GM21737 (cell line): ENCODE data around the gene MOSPD3.

ENCODE experiments used
- ATAC-seq: cut with Tn5 transposase; IDR thresholded peaks from one replicate; pipeline ENCODE4 v1.9.1; 2021; ENCODE audit warnings: mild to moderate bottlenecking, moderate library complexity; ENCODE audit not compliant: unreplicated experiment

The MOSPD3 gene

DNA sequence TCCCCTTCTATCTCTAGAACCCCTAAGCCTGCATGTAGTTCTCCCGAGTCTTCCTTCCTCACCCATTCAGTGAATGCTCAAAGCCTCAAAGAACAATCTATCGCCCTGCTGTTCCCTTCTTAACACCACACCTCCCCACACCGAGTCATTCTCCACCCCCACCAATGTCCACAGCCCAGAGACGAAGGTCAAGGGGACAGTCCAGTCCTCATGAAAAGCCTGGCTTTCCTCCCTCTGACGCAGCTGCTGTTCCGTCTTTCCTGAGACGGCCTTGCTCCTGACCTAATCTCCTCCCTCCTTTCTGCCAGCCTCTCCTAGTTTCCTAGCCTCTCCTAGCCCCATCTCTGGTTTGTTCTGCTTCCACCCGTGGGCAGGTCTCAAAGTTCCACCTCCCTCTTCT, 9.2 kb downstream of the MOSPD3 start:
- ATAC-seq: no peak

- no peak for ATAC-seq
These were observed 11.8 kb downstream of the MOSPD3 start for GRCh38 chr7:100623951-100624824.

GRCh38 chr7:100626055-100626454, 13.7 kb downstream of the MOSPD3 start:
- no peak for ATAC-seq

DNA sequence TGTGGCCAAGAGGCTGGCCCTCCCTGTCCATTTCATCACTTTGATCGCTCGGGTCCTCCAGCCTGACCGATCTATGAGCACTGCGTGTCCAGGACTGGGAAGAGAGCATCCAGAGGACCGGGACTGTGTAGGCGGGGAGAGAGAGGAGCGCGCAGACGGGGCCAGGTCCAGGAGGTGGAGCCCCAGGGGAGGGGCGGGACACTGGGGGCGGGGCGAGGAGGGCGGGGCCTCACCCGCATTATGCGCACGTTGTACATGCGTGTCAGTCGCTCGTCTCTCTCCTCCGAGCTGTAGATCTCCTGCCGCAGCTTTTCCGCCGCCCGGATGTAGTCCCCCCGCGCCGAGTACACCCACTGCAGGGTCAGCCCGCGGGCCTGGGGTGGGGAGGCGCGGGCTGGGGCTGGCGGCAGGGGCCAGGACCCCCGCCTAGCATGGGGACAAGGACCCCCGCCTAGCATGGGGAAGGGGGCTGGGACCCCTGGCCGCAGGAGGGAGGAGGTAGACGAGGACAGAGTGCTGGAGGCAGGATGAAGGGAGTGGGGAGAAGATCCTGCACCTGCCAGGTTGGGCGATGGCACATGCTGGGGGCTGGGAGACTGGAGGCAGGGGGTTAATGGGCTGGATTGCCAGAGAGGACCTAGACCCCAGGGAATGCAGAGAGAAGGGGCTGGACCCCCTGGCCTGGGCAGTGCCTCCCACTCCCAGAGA, 14.3 kb downstream of the MOSPD3 start:
- ATAC-seq: peak; percentile 84

- no peak for ATAC-seq
These were observed 14.9 kb downstream of the MOSPD3 start for GRCh38 chr7:100627238-100627549.

DNA sequence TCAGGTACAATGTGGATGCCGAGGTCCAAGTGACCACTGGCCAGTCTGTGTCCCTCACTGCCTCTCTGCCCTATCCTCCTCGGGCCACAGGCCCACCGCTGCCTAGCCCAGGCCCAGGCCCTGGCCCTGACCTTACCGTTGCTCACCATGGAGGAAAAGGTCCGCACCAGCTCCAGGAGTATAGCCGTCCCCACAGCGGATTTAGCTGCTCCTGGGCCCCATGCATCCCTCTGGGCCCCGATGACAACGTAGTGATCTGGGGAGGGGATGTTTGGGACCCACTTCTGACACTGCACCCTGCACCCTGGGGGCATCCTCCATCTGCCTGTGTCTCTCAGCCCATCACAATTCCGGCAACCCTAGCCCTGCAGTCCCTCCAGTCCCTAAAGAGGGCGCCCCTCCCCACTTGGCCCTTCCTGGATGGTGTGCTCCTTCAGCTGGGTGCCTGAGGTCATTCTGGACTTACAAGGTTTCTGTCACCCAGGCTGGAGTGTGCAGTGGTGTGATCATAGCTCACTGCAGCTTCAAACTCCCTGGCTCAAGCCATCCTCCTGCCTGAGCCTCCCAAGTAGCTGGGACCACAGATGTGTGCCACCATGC, 16.9 kb downstream of the MOSPD3 start:
- no peak for ATAC-seq

DNA sequence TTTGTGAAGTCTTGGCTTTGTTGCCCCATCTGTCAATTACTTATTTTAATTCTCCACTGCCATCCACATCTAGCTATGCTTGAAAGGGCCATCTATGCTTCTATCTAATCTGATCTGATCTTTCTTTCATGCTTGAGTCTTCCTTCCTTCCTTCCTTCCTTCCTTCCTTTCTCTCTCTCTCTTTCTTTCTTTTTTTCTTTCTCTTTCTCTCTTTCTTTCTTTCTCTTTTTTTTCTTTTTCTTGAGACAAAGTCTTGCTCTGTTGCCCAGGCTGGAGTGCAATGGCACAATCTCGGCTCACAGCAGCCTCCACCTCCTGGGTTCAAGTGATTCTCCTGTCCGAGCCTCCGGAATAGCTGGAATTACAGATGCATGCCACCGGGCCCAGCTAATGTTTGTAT, 17.7 kb downstream of the MOSPD3 start:
- ATAC-seq: no peak

DNA sequence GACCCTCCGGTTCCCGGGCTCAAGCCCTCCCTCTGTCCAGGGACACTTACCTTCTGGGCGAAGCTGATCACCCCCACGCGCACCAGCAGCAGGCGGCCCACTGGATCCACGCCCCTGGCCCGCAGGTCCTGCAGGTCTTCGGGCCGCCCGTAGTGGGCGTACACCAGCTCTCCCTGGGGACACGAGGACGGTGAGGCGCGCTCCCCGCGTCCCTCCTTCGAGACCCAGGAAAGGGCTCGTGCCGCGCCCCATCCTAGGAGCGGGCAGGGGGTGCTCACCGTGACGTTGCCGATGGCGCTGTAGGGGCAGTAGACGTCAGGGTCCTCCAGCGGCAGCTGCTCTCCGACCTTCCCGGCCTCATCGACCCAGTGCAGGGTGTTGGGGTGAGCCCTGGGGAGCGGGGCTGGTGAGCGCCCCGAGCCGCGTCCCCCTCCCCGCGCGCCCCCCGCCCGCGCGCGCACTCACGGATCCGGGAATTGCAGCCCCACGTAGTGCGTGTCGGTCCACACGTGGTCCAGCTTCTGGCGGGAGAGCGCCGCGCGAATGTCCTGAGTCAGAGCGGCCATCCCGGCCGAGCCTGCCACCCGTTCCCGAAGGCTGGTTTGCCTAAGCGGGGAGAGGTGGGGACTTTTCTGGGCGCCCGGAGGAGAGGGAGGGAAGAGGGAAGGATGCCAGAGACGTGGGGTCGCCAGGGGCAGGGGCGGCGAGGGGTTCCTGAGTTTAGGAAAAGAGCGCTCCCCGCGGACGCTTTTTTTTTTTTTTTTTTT, 20.8 kb downstream of the MOSPD3 start:
- no peak for ATAC-seq

GRCh38 chr7:100639995-100640516, 27.7 kb downstream of the MOSPD3 start:
- no peak for ATAC-seq

- no peak for ATAC-seq
These were observed 28.4 kb downstream of the MOSPD3 start for GRCh38 chr7:100640517-100641440.

- no peak for ATAC-seq
These were observed 29.1 kb downstream of the MOSPD3 start, which contains the start of gene TFR2 for GRCh38 chr7:100641463-100641859. TSS of gene TFR2 (minus strand) at chr7:100641552. CDS start at chr7:100641509, 43 bp downstream.

DNA sequence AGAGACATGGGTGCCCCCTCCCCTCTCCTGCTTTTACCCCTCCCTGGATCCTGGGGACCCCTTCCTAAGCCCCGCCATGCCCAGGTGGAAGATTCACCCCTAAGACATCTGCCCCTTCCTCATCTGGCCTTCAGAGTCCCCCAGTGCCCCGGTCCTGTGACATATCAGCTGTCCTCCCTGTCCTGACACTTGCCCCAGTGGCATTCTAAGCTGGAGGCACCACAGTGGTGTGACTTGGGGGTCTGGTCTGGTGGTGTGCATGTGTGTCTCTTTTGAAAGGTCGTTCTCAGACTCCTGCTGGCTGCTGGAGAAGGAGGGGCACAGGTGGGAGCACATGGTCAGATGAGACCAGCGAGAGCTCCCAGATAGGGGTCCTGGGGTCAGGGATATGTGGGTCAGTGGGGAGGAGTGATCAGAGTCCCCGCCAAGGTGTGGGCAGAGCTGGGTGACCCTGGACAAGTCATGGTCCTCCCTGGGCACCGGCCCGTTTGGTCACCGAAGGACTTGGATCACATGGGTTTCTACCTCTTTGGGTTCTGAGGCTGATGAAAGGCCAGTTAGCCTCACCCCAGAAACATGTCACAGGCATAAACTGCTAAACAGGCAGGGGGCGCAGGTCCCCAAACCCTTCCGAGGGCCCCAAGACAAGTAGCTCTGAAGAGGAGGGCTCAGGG, 29.7 kb downstream of the MOSPD3 start:
- no peak for ATAC-seq

- ATAC-seq: no peak
These were observed 30.2 kb downstream of the MOSPD3 start for GRCh38 chr7:100642534-100642907.

GRCh38 chr7:100649826-100650565, 37.7 kb downstream of the MOSPD3 start:
- no peak for ATAC-seq

- ATAC-seq: no peak
These were observed 42.8 kb downstream of the MOSPD3 start for GRCh38 chr7:100654908-100655831.

DNA sequence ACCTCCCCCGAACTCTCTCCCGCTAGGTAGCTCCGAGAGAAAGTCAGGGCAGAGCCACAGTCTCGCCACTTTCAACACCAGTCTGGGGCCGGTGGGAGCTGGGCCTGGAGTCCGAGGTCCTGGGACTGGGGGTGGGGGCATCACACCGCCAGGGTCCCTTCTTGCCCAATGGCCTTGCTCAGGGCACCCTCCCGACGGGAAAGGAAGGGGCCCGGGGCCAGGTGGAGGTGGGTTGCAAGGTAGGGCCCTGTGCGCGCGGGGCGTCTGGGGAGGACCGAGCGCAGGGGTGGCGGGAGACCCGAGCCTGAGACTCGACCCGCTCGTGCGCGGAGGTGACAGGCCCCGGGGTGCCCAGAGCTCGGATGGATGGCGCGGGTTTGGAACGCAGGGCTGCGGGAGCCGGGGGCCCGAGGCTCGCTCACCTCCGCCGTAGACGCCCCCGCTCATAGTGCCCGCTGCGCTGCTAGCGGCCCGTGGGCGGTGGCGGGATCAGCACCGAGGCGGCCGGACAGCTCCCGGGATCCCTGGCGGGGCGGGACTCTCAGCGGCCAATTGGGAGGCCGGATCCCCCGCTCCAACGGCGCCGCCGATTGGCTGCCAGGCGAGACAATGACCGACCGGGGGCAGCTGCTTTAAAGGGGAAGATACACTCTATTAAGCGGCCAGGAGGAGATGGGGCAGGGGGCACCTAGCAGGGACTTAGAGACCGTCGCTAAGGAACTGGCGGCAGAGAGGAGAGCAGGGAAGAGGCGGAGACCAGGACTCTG, 43.8 kb downstream of the MOSPD3 start, which contains the start of gene ACTL6B:
Gene ACTL6B, minus strand, starts transcription at position 541 of the 767 bp plus-strand sequence. Its CDS starts 94 bp downstream, at position 447.
- ATAC-seq: no peak
